A549 (cell line): ENCODE measurements around the gene CUX1. TPM values are rescaled to one million over a fixed set of nuclear protein-coding genes. Genes with fewer than 3 reads are reported as not detected.

Experiments used
- ATAC-seq, 2 experiments: fragments of 200-7000 bp in 1 of 2; fragments of >200 bp in 1 of 2; cut with Nextera tagmentation in 1 of 2; cut with Tn5 transposase in 1 of 2; 3 replicates each; pipeline versions ENCODE4 v1.8.0 to v1.9.1; 2018 to 2020; ENCODE audit warnings: mild to moderate bottlenecking in 1 of 2, moderate library complexity in 1 of 2
- CTCF ChIA-PET: fragments of 300-600 bp; sonication (Branson Sonifier 250); formaldehyde crosslinking; extraction: SDS; loops from one replicate; lab custom pipeline; 2021; ENCODE audit warnings: antibody characterized with exemption, inconsistent platforms; lab: Yijun Ruan, JAX
- POLR2A ChIA-PET: fragments of 350-600 bp; formaldehyde crosslinking; extraction: SDS; loops from one replicate; lab custom pipeline; 2021; ENCODE audit warnings: antibody characterized with exemption, inconsistent platforms; lab: Yijun Ruan, JAX
- DNase-seq, 2 experiments: peaks; one replicate each; pipeline versions ENCODE4 v3.0.0 to v3.0.0-alpha.2; 2011 to 2016; ENCODE audit warnings: low read depth in 1 of 2, low spot score in 1 of 2
- FAIRE-seq: peaks from 2 replicates; lab custom pipeline; 2011; peaks lifted over from hg19 to GRCh38; lab: Jason Lieb, UNC
- H3K27ac ChIP-seq, 2 experiments: fragments of >200 bp; sonication (Bioruptor Twin); formaldehyde crosslinking; 3 replicates each; pipeline ENCODE4 v1.5.1; 2016 to 2017
- H3K4me1 ChIP-seq: fragments of >200 bp; sonication (Bioruptor Twin); formaldehyde crosslinking; 3 replicates; pipeline ENCODE4 v1.6.1; 2016
- H3K4me2 ChIP-seq: fragments of >200 bp; sonication (Bioruptor Twin); formaldehyde crosslinking; 3 replicates; pipeline ENCODE4 v1.6.1; 2016
- H3K4me3 ChIP-seq: fragments of >200 bp; sonication (Bioruptor Twin); formaldehyde crosslinking; 3 replicates; pipeline ENCODE4 v1.5.1; 2016
- H3K9me3 ChIP-seq: fragments of >200 bp; sonication (Bioruptor Twin); formaldehyde crosslinking; 3 replicates; pipeline ENCODE4 v1.6.1; 2016
- CBX2 ChIP-seq: fragments of 200-600 bp; sonication (generic); IDR thresholded peaks from 2 replicates; pipeline ENCODE4 v1.6.1; 2016; ENCODE audit warnings: low read depth, mild to moderate bottlenecking, borderline replicate concordance
- CBX8 ChIP-seq: fragments of 200-600 bp; sonication (generic); IDR thresholded peaks from 2 replicates; pipeline ENCODE4 v1.6.1; 2016
- CHD2 ChIP-seq: fragments of 150-350 bp; IDR thresholded peaks from 2 replicates; pipeline ENCODE4 v1.6.1; 2014; ENCODE audit warnings: low read length; ENCODE audit not compliant: partially characterized antibody
- EHF ChIP-seq: fragments of 250-450 bp; sonication (Bioruptor Pico); IDR thresholded peaks from 2 replicates; pipeline ENCODE4 v1.5.0; 2020; ENCODE audit warnings: mild to moderate bottlenecking
- EHMT2 ChIP-seq: fragments of 200-600 bp; sonication (generic); IDR thresholded peaks from 2 replicates; pipeline ENCODE4 v1.6.1; 2016; ENCODE audit warnings: antibody characterized with exemption, low read depth, mild to moderate bottlenecking, moderate library complexity
- EP300 ChIP-seq, 2 experiments: fragments of >200 bp; sonication (Bioruptor Twin); formaldehyde crosslinking; IDR thresholded peaks; 2 replicates in 1 of 2; 3 replicates in 1 of 2; pipeline ENCODE4 v1.6.1; 2016 to 2017
- FOSB ChIP-seq: fragments of 250-450 bp; sonication (Bioruptor Pico); IDR thresholded peaks from 2 replicates; pipeline ENCODE4 v1.5.0; 2020; ENCODE audit warnings: mild to moderate bottlenecking, moderate library complexity
- HEYL ChIP-seq: fragments of 250-450 bp; sonication (Bioruptor Pico); IDR thresholded peaks from 2 replicates; pipeline ENCODE4 v1.8.0; 2021; ENCODE audit warnings: mild to moderate bottlenecking, moderate library complexity
- HOXB13 ChIP-seq: fragments of 250-450 bp; sonication (Bioruptor Pico); IDR thresholded peaks from 2 replicates; pipeline ENCODE4 v1.5.0; 2020; ENCODE audit warnings: low read depth, mild to moderate bottlenecking, moderate library complexity
- JUN ChIP-seq, 2 experiments: fragments of >200 bp; sonication (Bioruptor Twin); formaldehyde crosslinking; IDR thresholded peaks; 2 replicates in 1 of 2; 3 replicates in 1 of 2; pipeline ENCODE4 v1.6.1; 2016 to 2017
- JUNB ChIP-seq: fragments of >200 bp; sonication (Bioruptor Twin); formaldehyde crosslinking; IDR thresholded peaks from 2 replicates; pipeline ENCODE4 v1.6.1; 2016
- KDM1A ChIP-seq: fragments of 200-600 bp; sonication (generic); IDR thresholded peaks from 2 replicates; pipeline ENCODE4 v1.6.1; 2016; ENCODE audit warnings: low read depth, mild to moderate bottlenecking
- KDM5A ChIP-seq: fragments of 200-600 bp; sonication (generic); IDR thresholded peaks from 2 replicates; pipeline ENCODE4 v1.6.1; 2016; ENCODE audit warnings: antibody characterized with exemption, mild to moderate bottlenecking
- PBX3 ChIP-seq: IDR thresholded peaks from 2 replicates; pipeline ENCODE4 v1.6.1; 2012
- PHF8 ChIP-seq: fragments of 200-600 bp; sonication (generic); IDR thresholded peaks from 2 replicates; pipeline ENCODE4 v1.6.1; 2016; ENCODE audit warnings: low read depth, mild to moderate bottlenecking, antibody characterized with exemption, moderate library complexity, borderline replicate concordance
- REST ChIP-seq: fragments of 200-600 bp; sonication (generic); IDR thresholded peaks from 2 replicates; pipeline ENCODE4 v1.6.1; 2016; ENCODE audit warnings: antibody characterized with exemption, mild to moderate bottlenecking, moderate library complexity
- RFX5 ChIP-seq: fragments of 450-650 bp; IDR thresholded peaks from 2 replicates; pipeline ENCODE4 v1.7.1; 2014; ENCODE audit warnings: antibody characterized with exemption, mild to moderate bottlenecking, moderate library complexity
- ZC3H11A ChIP-seq: fragments of 450-650 bp; IDR thresholded peaks from 2 replicates; pipeline ENCODE4 v1.6.1; 2014; ENCODE audit warnings: antibody characterized with exemption, mild to moderate bottlenecking
- WGBS: methylation state at CpG from one replicate; pipeline ENCODE4 v1.1.6; 2017; ENCODE audit errors: missing lambda C conversion rate; 5-methylcytosine and 5-hydroxymethylcytosine counted together
- polyA plus RNA-seq, 4 experiments: library from polyadenylated mRNA; depleted of rRNA in 3 of 4; stranded (reverse); fragments of >200 nt; fragmentation: RNase III in 1 of 4; extraction: RNeasy Plus Mini Kit Qiagen cat#74134 plus additional on column Dnase treatment in 1 of 4; gene quantifications; 2 replicates in 3 of 4; 3 replicates in 1 of 4; pipeline ENCODE4 v1.2.3, GENCODE V29; 2011 to 2017

CUX1 gene
- polyA plus RNA-seq, 2 of the 4 experiments (the other 2 are of a cell fraction) = 32.7 to 33.4 TPM

GRCh38 chr7:101845974-101846373 lies 28.5 kb downstream of the CUX1 start:
- ChIA-PET POLR2A (interaction anchor here (1.0 kb wide), 1 partner anchor 11 kb away, joined by 3 read pairs; no protein-coding TSS in a partner anchor), CTCF (interaction anchor here (0.7 to 2.1 kb wide), 3 partner anchors 9 to 118 kb away, joined by 3 to 10 read pairs (median 3); no protein-coding TSS in a partner anchor)
- FAIRE-seq = no peak
- TF ChIP-seq REST (no peak), HEYL (CRISPR knock-in tag) (no peak), ZC3H11A (no peak), PBX3 (no peak), FOSB (CRISPR knock-in tag) (no peak), PHF8 (no peak), EP300 (IDR thresholded peaks at IDR 0.05) (no peak), CHD2 (no peak), JUNB (no peak), HOXB13 (CRISPR knock-in tag) (no peak), CBX8 (no peak), RFX5 (no peak), EHMT2 (no peak), CBX2 (no peak), EHF (no peak), JUN (IDR thresholded peaks at IDR 0.05) (no peak), KDM5A (no peak)
- WGBS = 91% methylated on average over 2 of the region's 2 CpGs
- Histone ChIP-seq H3K4me1 (peaks cover 6% of the 10 kb centered on the region; the same call in 1 of the 3 replicates), H3K9me3 (peaks cover 46% of the 10 kb centered on the region), H3K4me3 (no peak overlapping the region), H3K4me2 (no peak overlapping the region), H3K27ac (no peak overlapping the region)
- no peak for DNase-seq
- no peak for ATAC-seq

GRCh38 chr7:101846800-101847538 lies 29.5 kb downstream of the CUX1 start:
- ChIA-PET CTCF (interaction anchor here (0.5 to 2.1 kb wide), 6 partner anchors 10 to 34 kb away, joined by 3 to 10 read pairs (median 4); no protein-coding TSS in a partner anchor), POLR2A (interaction anchor here (1.0 kb wide), 1 partner anchor 10 kb away, joined by 3 read pairs; no protein-coding TSS in a partner anchor)
- TF ChIP-seq KDM1A = peak; percentile 40; the same call in 1 of the 2 replicates
- no peak for TF ChIP-seq EHMT2
- ATAC-seq (no peak), DNase-seq (no peak), FAIRE-seq (no peak)
- H3K27ac ChIP-seq = no peak overlapping the region
- peaks cover 46% of the 10 kb centered on the region for H3K9me3 ChIP-seq
- H3K4me2 ChIP-seq = no peak overlapping the region
- H3K4me3 ChIP-seq = no peak overlapping the region
- 92% methylated on average over 11 of the region's 11 CpGs for WGBS
- H3K4me1 ChIP-seq = peaks cover 3% of the 10 kb centered on the region; the same call in 1 of the 3 replicates
